ENCODE results near the gene ZNF502. TPM values are rescaled to one million over a fixed set of nuclear protein-coding genes. Genes with fewer than 3 reads are reported as not detected.
A peak's percentile ranks its signal among the peaks of the same experiment; 100 is the strongest.
"Not testable (repeated sequence)": the region's sequence is repeated elsewhere in the genome, so short reads cannot be mapped to it uniquely, and the experiment has no call there.

The ZNF502 gene
- 3.9 TPM for total RNA-seq
- long read RNA-seq, transcript ZNF502-203 (3 exons, 2,314 nt), result major isoform, 5 of 10 reads
- long read RNA-seq, partial matches to known transcripts, result 3 of 10 reads
- long read RNA-seq, other reads (novel, unspliced or antisense), result 1 of 10 reads

DNA sequence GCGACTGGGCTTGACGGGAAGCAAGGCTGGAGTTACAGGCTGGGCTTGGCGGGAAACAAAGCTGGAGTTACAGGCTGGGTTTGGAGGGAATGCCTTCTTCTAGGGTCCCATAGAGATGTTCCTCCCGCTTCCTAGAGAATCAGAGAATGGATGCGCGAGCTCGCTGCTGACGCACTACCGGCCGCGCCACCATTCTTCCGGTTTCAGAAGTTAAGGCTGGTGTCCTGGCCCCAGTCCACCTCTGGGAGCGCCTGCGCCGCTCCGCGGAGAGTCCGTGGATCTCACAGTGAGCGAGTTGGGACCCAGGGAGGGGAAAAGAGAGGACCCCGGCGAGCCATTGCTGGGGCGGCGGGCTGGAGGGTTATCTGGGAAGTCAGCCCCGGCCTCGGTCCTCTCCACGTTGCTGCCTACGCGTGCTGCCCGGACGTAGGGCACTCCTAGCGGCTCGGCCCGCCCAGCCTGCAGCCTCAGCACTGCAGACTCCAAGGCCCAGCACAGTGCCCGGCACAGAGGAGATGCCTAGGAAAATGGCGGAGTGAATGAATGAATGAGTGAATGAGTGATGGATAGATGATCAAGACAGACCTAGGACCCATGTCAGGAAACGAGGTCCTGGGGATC, at the start of gene ZNF502:
TSS of gene ZNF502 (plus strand) at position 206 of the 621 bp plus-strand sequence. CDS start 7,602 bp downstream, outside the sequence.
- DNase-seq (ENCODE audit: low spot score), result peak; percentile 94
- intact Hi-C loops (cut with DNase I), result loop anchor here (1.0 to 10.0 kb wide), 5 partner anchors 17 to 178 kb away; partner anchors contain the start of genes KIAA1143, KIF15, TMEM42 and ZNF197

DNA sequence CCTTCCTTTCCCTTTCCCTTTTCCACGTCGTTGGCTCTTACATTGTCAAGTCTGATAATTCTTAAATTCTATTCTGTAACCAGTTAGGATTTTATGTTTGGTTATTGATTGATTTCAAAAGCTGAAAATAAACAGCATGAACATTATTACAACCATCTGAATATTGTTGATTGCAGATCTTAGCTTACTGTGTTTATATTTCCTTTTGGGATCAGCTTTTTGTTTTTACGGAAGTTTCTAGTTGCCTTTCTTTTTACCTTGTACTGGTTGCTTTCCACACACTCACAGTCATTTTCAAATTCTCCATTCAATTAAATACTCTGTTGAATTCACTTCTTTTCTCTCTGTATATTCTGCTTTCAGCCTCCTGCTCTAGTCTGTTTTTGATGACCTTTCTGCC, 47.3 kb upstream of the ZNF502 start:
- intact Hi-C loops (cut with DNase I), result no loop called here
- no peak for DNase-seq (ENCODE audit: low spot score)

DNA sequence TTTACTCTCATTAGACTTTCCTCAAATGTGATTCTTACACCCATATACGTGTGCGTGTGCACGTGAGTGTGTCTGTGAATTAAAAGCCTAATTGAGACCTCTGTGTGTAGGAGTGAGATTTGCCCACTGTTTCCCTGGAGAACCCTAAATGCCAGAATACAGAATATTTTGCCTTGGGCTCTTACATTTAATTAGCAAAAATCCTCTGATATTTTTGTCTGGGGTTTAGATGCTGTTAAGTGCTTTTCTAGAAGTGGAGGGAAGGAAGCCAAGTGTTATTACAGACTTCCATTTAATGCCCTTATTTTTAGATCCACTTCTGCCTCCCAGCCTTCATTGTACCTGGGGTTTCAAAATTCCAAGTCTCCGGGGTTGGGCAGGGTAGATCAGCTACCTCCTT, 46.1 kb upstream of the ZNF502 start:
- intact Hi-C loops (cut with DNase I), result no loop called here
- no peak for DNase-seq (ENCODE audit: low spot score)

DNA sequence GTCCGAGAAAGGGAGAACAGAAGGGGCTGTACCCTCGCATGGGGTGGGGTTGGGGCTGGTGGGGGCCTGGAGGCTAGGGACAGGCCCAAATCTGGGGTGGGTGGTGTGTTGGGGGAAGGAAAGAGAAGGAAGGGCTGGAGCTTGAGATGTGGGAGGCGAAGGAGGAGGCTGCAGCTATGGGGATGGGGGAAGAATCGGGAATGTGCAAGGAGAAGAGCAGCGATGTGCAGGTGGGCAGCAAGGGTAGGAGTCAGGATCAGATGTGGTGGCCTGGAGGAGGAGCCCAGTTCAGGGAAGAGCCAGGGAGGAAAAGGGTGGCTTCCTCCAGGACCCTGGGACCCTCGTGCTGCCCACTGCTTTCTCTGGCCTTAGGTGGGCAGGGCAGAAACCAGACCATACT, 42.7 kb upstream of the ZNF502 start:
- intact Hi-C loops (cut with DNase I), result no loop called here
- no peak for DNase-seq (ENCODE audit: low spot score)

DNA sequence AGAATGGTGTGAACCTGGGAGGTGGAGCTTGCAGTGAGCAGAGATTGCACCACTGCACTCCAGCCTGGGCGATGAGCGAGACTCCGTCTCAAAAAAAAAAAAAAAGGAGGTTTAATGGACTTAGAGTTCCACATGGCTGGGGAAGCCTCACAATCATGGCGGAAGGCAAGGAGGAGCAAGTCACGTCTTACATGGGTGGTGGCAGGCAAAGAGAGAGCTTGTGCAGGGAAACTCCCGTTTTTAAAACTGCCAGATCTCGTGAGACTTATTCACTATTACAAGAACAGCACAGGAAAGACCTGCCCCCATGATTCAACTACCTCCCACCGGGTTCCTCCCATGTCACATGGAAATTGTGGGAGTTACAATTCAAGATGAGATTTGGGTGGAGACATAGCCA, 39.0 kb upstream of the ZNF502 start:
- intact Hi-C loops (cut with DNase I); DNase-seq (ENCODE audit: low spot score): not testable (repeated sequence)

DNA sequence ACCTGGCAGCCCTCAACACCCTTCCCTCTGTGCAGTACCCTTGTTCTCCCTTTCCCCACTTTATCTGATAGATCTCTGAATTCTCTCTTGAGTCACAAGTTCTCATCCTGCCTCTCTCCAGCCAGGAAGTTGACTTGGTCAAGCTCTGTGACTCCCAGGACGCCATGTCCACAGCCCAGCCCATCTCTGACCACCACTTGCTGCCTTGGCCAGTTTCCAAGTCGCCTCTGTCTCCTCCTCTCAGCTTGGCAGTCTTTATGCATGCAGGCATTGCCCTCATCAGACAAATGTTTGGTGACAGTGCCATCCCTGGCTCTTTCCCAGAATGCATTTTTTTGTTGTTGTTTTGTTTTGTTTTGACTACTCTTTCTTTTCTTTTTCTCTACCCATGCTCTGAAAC, 38.2 kb upstream of the ZNF502 start:
- intact Hi-C loops (cut with DNase I), result no loop called here
- no peak for DNase-seq (ENCODE audit: low spot score)

DNA sequence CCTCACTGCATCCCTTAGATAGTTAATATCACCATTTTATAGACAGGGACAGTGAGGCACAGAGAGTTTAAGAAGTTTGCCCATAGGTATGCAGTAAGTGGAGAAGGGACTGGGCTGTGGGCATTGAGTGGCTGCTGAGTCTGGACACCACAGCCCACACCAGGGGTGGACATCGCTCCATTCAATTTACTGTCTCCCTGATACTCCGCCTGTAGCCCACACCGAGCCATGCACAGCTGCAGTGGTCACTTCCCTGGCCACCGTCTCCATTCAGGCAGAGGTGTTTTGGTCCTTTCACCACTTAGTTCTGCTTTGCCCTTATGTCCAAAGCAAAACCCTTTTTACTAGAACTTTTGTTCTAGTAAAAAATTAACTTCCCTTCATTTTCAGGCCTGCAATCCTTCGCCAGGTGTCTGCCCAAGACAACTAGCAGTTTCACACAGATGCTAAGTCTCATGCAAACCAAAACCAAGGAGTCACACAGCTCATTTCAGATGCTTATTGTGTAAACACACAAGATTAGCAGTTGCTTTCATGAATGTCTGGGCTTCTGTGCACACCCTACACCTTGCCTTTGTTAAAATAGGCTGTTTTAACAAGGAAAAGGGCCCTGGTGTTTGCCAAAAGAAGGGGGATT, 33.9 kb upstream of the ZNF502 start:
- no peak for DNase-seq (ENCODE audit: low spot score)
- intact Hi-C loops (cut with DNase I), result no loop called here

DNA sequence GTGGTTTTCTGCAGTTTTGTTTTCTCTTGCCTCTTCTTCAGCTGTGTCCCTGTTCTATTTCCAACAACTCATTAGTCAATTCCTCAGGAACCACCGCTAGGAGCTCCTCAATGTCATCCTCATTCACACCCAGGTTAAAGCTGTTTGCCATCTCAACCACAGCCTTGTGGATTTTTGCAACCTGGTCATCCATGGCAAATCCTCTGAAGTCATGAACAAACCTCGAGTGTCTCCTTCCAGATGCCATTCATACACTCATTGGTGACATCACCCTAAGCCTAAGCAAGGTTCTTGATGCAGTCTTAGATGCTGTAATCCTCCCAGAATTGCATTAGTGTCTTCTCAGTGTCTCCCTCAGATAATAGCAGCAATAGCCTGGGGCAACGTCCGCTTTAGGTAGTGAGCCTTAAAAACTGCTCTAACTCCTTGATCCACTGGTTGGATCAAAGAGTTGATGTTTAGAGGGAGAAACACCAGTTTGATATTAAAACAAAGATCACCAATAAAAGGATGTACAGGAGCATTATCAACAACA, 31.5 kb upstream of the ZNF502 start:
- intact Hi-C loops (cut with DNase I), result no loop called here
- no peak for DNase-seq (ENCODE audit: low spot score)

DNA sequence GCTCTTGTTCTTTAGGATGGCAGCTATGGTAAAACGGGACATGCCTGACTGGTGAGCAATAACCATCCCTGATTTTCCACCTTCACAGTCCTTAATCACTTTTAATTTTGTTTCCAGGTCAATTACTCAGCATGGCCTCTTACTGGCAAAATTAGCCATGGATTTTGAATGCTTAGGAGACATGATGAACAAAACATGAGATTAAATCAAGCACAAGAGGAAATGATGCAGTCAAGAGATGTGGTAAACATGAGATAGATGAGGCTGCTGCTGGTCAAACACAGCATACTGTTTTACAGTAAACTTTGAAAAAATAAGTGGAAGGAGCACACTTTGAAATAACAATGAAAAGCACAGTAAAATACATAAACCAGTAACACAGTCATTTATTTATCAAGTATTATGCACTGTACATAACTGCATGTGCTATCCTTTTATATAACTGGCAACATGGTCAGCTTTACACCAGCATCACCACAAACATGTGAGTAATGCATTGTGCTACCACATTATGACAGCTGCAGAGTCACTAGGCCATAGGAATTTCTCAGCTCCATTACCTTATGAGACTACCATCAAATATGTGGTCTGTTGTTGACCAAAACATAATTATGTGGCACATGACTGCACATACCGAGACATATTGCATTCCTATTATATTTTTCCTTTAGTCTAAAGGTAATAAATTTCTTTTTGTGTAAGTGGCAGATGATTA, 30.1 kb upstream of the ZNF502 start:
- intact Hi-C loops (cut with DNase I), result no loop called here

DNA sequence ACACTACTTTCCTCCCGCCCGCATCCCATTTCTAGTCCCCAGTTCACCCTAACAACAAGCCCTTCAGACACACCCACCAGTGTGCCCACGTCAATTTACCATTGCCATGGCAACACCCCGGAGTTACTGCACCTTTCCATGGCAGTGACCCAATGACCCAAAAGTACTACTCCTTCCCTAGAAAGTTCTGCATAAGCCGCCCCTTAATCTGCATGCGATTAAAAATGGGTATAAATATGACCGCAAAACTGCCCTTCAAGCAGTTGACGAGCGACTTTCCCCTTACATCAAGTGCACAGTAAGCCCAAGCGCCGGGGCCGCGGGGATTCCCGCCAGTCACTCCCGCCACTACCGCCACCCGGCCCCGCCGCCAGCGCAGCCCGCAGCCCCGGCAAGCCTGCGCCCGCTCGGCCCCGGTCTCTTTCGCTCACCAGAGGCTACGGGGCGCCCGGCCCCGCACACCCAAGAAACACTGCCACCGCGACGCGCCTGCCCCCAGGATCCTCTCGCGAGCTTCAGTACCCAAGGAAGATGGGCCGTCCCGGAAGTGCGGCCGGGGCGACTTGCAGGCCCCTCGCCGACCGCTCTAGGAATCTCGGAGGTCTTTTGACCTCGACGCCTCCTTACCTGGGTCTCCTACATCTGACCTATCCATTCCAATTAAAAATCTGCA, 27.2 kb upstream of the ZNF502 start:
- DNase-seq (ENCODE audit: low spot score), result peak; percentile 83
- intact Hi-C loops (cut with DNase I), result loop anchor here (5.0 kb wide), 1 partner anchor 63 kb away; no protein-coding TSS in a partner anchor

More for the DNA sequence above, 30.1 kb upstream of the ZNF502 start:
- no peak for DNase-seq (ENCODE audit: low spot score)

DNA sequence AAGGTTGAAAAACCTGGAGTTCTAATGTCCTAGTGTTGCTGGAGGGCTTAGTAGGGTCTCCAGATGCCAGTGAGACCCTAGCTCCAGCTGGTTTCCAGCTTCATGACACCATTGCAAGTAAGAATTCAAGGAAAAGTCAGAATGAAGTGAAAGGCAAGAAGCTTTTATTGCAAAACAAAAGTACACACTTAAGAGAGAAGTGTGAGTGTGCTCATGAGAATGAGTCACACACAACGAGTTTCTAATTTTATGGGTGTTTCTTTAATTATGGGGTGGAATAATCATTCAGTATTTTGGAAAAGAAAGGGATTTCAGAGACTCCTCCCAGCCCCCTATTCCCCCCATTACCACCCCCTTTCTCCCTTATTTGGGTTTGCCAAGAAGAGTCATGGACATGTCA, 24.6 kb upstream of the ZNF502 start:
- intact Hi-C loops (cut with DNase I), result loop anchor here (5.0 kb wide), 1 partner anchor 66 kb away; no protein-coding TSS in a partner anchor
- DNase-seq (ENCODE audit: low spot score), result no peak

DNA sequence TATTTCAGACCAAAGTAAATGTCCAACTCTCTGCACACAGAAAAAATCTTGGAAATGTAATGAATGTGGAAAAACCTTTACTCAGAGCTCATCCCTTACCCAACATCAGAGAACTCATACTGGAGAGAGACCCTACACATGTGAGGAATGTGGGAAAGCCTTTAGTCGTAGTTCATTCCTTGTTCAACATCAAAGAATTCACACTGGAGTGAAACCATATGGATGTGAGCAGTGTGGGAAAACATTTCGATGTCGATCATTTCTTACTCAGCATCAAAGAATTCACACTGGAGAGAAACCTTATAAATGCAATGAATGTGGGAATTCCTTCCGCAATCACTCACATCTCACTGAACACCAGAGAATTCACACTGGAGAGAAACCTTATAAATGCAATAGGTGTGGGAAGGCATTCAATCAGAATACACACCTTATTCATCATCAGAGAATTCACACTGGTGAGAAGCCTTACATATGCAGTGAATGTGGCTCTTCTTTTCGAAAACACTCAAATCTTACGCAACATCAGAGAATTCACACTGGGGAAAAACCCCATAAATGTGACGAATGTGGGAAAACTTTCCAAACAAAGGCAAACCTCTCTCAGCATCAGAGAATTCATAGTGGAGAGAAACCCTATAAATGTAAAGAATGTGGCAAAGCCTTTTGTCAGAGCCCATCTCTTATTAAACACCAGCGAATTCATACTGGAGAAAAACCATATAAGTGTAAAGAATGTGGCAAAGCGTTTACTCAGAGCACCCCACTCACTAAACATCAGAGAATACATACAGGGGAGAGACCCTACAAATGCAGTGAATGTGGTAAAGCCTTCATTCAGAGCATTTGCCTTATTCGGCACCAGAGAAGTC, 9.0 kb downstream of the ZNF502 start:
- DNase-seq (ENCODE audit: low spot score), result no peak
- intact Hi-C loops (cut with DNase I), result no loop called here

DNA sequence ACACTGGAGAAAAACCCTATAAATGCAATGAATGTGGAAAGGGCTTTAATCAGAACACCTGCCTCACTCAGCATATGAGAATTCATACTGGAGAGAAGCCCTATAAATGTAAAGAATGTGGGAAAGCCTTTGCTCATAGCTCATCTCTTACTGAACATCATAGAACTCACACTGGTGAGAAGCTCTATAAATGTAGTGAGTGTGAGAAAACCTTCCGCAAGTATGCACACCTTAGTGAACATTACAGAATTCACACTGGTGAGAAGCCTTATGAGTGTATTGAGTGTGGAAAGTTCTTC, 9.6 kb downstream of the ZNF502 start:
- intact Hi-C loops (cut with DNase I), result no loop called here
- DNase-seq (ENCODE audit: low spot score), result no peak

DNA sequence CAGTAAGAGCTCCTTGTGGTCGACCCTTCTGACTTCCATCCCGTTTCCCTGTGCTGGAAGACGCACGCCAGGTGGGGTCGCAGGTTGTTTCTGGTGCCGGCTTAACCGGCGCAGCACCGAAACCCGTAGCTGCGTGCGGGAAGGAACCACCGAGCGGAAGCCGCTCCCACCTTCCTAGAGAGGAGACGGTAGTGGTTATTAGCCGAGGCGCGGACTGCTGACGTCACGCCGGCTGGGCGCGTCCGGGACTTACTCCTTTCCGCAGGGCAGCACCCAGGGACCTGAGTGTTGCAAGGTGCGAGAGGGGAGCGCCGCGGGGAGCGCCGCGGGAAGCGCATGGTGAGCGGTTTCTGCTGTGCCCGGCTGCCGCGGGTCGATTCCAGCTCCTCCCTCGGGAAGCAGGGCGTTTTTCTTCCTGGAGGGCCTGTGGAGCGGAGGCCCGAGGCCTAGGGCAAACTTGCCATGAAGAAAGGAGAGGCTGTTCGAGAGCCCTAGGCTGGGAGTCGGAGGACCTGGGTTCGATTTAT, 17.0 kb downstream of the ZNF502 start, which contains the start of gene ZNF501:
TSS of gene ZNF501 (plus strand) at position 252 of the 527 bp plus-strand sequence. CDS start 4,787 bp downstream, outside the sequence.
- intact Hi-C loops (cut with DNase I), result loop anchor here (1.0 to 2.0 kb wide), 2 partner anchors 17 to 31 kb away; partner anchors contain the start of genes KIAA1143, KIF15 and ZNF502
- DNase-seq (ENCODE audit: low spot score), result peak; percentile 97

DNA sequence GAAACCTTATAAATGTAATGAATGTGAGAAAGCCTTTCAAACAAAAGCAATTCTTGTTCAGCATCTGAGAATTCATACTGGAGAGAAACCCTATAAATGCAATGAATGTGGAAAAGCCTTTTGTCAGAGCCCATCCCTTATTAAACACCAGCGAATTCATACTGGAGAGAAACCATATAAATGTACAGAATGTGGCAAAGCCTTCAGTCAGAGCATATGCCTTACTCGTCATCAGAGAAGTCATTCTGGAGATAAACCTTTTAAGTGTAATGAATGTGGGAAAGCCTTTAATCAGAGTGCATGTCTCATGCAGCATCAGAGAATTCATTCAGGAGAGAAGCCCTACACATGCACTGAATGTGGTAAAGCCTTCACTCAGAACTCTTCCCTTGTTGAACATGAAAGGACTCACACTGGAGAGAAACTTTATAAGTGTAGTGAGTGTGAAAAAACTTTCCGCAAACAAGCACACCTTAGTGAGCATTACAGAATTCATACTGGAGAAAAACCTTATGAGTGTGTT, 22.2 kb downstream of the ZNF502 start:
- intact Hi-C loops (cut with DNase I), result no loop called here
- no peak for DNase-seq (ENCODE audit: low spot score)

DNA sequence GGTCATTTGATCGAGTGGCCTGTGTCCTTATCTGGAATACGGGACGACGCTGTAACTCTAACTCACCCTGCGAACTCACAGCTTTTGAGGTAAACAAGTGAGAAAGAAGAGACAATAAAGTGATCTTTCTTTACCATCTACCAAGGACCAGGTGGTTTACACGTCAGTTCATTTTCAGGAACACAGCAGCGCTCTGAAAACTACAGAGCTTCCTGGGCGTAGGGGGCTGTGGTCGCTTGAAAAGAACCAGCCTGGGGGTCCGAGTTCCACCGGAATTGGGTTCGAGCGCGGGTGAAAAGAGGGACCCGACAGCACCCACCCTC, 48.6 kb downstream of the ZNF502 start:
- intact Hi-C loops (cut with DNase I), result loop anchor here (2.0 to 5.0 kb wide), 4 partner anchors 32 to 424 kb away; partner anchors contain the start of genes TCAIM, TMEM42, ZNF501 and ZNF502
- no peak for DNase-seq (ENCODE audit: low spot score)

DNA sequence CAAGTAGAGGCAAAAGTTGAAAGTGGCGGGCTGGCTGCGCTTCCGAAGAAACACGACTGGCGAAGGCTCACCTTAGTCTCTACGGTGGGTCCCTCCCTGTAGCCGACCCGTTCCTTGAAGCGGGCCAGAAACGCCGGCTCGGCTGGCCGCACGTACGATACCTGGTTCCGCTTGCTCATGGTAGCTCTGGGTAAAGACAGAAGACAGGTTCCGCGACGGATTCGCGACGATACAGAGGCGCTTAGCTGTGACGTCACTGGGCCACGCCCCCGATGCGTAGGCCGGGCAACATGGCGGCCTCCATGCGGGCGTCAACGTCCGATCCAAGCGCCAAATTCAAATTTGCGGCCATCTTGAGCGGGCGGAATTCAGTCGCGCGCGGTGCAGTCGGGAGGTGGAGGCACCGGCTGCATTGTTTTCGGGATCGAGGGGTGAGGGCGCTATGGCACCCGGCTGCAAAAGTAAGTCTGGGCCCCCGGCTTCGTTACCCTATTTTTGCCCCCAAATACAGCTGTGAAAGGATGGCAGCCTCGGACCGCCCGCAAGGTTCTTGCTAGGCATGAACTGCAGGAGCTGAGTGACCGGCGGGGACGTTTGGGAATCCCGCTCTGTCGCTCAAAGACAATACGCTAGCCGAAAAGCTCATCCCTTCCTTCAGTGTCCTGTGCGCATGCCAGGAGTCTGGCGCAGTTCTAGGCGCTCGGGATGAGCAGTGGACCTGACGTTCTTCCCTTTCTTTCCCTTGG, 49.1 kb downstream of the ZNF502 start, which contains the start of the genes KIAA1143 and KIF15:
TSS of gene KIAA1143 (minus strand) at position 196 of the 746 bp plus-strand sequence. CDS start at position 179, 17 bp downstream.
TSS of gene KIF15 (plus strand) at position 371 of the 746 bp plus-strand sequence. CDS start at position 443, 72 bp downstream.
- peak; percentile 98 for DNase-seq (ENCODE audit: low spot score)
- intact Hi-C loops (cut with DNase I), result loop anchor here (2.0 to 5.0 kb wide), 4 partner anchors 33 to 424 kb away; partner anchors contain the start of genes TCAIM, TMEM42, ZNF501 and ZNF502
